Liver (tissue), 9 donors: ENCODE measurements around the gene ZDHHC18. TPM values are rescaled to one million over a fixed set of nuclear protein-coding genes. Genes with fewer than 3 reads are reported as not detected.

Experiments
- DNase-seq: peaks from one replicate; pipeline ENCODE4 v3.0.0-alpha.2; 2017; ENCODE audit warnings: low spot score
- H3K27ac ChIP-seq, 2 donors: one replicate each; pipeline ENCODE4 v1.7.0; 2013; ENCODE audit warnings: inconsistent platforms in 2 of 2, low read length in 2 of 2, control low read depth in 1 of 2, low read depth in 1 of 2, mild to moderate bottlenecking in 1 of 2
- H3K27me3 ChIP-seq, 4 donors: one replicate each; pipeline versions ENCODE4 v1.6.1 to v1.7.0; 2013; ENCODE audit warnings: low read length in 3 of 4, inconsistent platforms in 1 of 4, mild to moderate bottlenecking in 1 of 4, moderate library complexity in 1 of 4; ENCODE audit not compliant: control insufficient read depth in 4 of 4, insufficient read depth in 4 of 4
- H3K36me3 ChIP-seq, 4 donors: one replicate each; pipeline versions ENCODE4 v1.6.1 to v1.7.0; 2013; ENCODE audit warnings: low read length in 3 of 4, mild to moderate bottlenecking in 3 of 4, low read depth in 1 of 4, moderate library complexity in 1 of 4; ENCODE audit not compliant: control insufficient read depth in 4 of 4, insufficient read depth in 3 of 4
- H3K4me1 ChIP-seq, 4 donors: one replicate each; pipeline versions ENCODE4 v1.6.1 to v1.7.0; 2013; ENCODE audit warnings: low read length in 3 of 4, mild to moderate bottlenecking in 3 of 4, moderate library complexity in 1 of 4; ENCODE audit not compliant: control insufficient read depth in 4 of 4, insufficient read depth in 4 of 4
- H3K4me3 ChIP-seq, 3 donors: one replicate each; pipeline versions ENCODE4 v1.6.1 to v1.7.0; 2013; ENCODE audit warnings: low read length in 3 of 3, control low read depth in 1 of 3, low read depth in 1 of 3, mild to moderate bottlenecking in 1 of 3
- H3K9ac ChIP-seq, 2 donors: one replicate each; pipeline ENCODE4 v1.7.0; 2013; ENCODE audit warnings: low read length in 2 of 2, mild to moderate bottlenecking in 2 of 2, moderate library complexity in 2 of 2, control low read depth in 1 of 2, low read depth in 1 of 2
- H3K9me3 ChIP-seq, 4 donors: one replicate each; pipeline versions ENCODE4 v1.6.1 to v1.7.0; 2013; ENCODE audit warnings: low read length in 3 of 4; ENCODE audit not compliant: control insufficient read depth in 4 of 4
- ATF3 ChIP-seq: IDR thresholded peaks from 2 replicates; pipeline ENCODE4 v1.6.1; 2016; ENCODE audit warnings: antibody characterized with exemption
- CTCF ChIP-seq: fragments of 150-350 bp; IDR thresholded peaks from 2 replicates; pipeline ENCODE4 v1.5.1; 2017; ENCODE audit warnings: improper control_type of control experiment, low read depth, low read length; ENCODE audit not compliant: missing input control
- EGR1 ChIP-seq, 2 donors: IDR thresholded peaks; 2 replicates each; pipeline ENCODE4 v1.6.1; 2016 to 2018; ENCODE audit warnings: antibody characterized with exemption in 2 of 2, low read depth in 2 of 2
- FOXA1 ChIP-seq: IDR thresholded peaks from 2 replicates; pipeline ENCODE4 v1.6.1; 2016; ENCODE audit warnings: antibody characterized with exemption
- FOXA2 ChIP-seq: IDR thresholded peaks from 2 replicates; pipeline ENCODE4 v1.6.1; 2016; ENCODE audit warnings: antibody characterized with exemption
- GABPA ChIP-seq, 2 donors: IDR thresholded peaks in 1 of 2; conservative IDR thresholded peaks in 1 of 2; 2 replicates each; pipeline ENCODE4 v1.6.1; 2016; ENCODE audit warnings: antibody characterized with exemption in 2 of 2, mild to moderate bottlenecking in 1 of 2, moderate library complexity in 1 of 2
- HNF4A ChIP-seq, 2 donors: conservative IDR thresholded peaks; 2 replicates each; pipeline ENCODE4 v1.6.1; 2016; ENCODE audit warnings: antibody characterized with exemption in 2 of 2, mild to moderate bottlenecking in 2 of 2
- HNF4G ChIP-seq: IDR thresholded peaks from 2 replicates; pipeline ENCODE4 v1.6.1; 2016; ENCODE audit warnings: antibody characterized with exemption
- JUND ChIP-seq, 2 donors: IDR thresholded peaks; 2 replicates each; pipeline ENCODE4 v1.6.1; 2016; ENCODE audit warnings: antibody characterized with exemption in 2 of 2
- MAX ChIP-seq: IDR thresholded peaks from 2 replicates; pipeline ENCODE4 v1.6.1; 2016; ENCODE audit warnings: antibody characterized with exemption
- RAD21 ChIP-seq, 2 donors: IDR thresholded peaks; 2 replicates each; pipeline ENCODE4 v1.6.1; 2016; ENCODE audit warnings: antibody characterized with exemption in 2 of 2, mild to moderate bottlenecking in 2 of 2
- REST ChIP-seq: IDR thresholded peaks from 2 replicates; pipeline ENCODE4 v1.6.1; 2016; ENCODE audit warnings: antibody characterized with exemption, mild to moderate bottlenecking
- RXRA ChIP-seq, 2 donors: IDR thresholded peaks; 2 replicates each; pipeline ENCODE4 v1.6.1; 2017 to 2018; ENCODE audit warnings: antibody characterized with exemption in 2 of 2, mild to moderate bottlenecking in 1 of 2
- SP1 ChIP-seq: IDR thresholded peaks from 2 replicates; pipeline ENCODE4 v1.6.1; 2018; ENCODE audit warnings: antibody characterized with exemption, mild to moderate bottlenecking
- TAF1 ChIP-seq: conservative IDR thresholded peaks from 2 replicates; pipeline ENCODE4 v1.6.1; 2016; ENCODE audit warnings: antibody characterized with exemption, mild to moderate bottlenecking
- YY1 ChIP-seq: IDR thresholded peaks from 2 replicates; pipeline ENCODE4 v1.6.1; 2016; ENCODE audit warnings: antibody characterized with exemption, mild to moderate bottlenecking
- WGBS: extraction: QIAGEN DNeasy Blood & Tissue Kit; methylation state at CpG from one replicate; pipeline ENCODE4 v1.1.7; 2013; 5-methylcytosine and 5-hydroxymethylcytosine counted together
- polyA plus RNA-seq, 2 donors: library from polyadenylated mRNA; stranded (reverse) in 1 of 2; unstranded in 1 of 2; fragments of 200-250 nt in 1 of 2; fragments of >200 nt in 1 of 2; fragmentation: Nextera tagmentation in 1 of 2; extraction: Ambion mirVana in 1 of 2; gene quantifications; one replicate each; pipeline versions ENCODE4 v1.2.1 to v1.2.3, GENCODE V29; 2013 to 2015
- total RNA-seq, 2 donors: library from RNA; depleted of rRNA; stranded (reverse); fragments of >200 nt; gene quantifications; one replicate each; pipeline ENCODE4 v1.2.3, GENCODE V29; 2014
- donor health status: healthy.
- donor health status: healthy.
- donor health status: healthy.
- donor health status: healthy.
- donor health status: healthy.

The ZDHHC18 gene
- total and polyA plus RNA-seq, 4 donors, result 2.6 to 9.2 (median 7.9) TPM

GRCh38 chr1:26829184-26829911 lies 2.9 kb downstream of the ZDHHC18 start:
- 91% methylated on average over 6 of the region's 6 CpGs for WGBS
- Histone ChIP-seq H3K36me3 (peaks cover 3 to 10% (median 6%) of the 10 kb centered on the region in 4 donors), H3K4me3 (no peak overlapping the region), H3K9me3 (no peaks in the 10 kb centered on the region), H3K27me3 (no peaks in the 10 kb centered on the region), H3K27ac (peak overlapping the region; percentile 33 to 83), H3K4me1 (peaks cover 15 to 63% (median 50%) of the 10 kb centered on the region in 4 donors), H3K9ac (peak overlapping the region in 1 of 2 donors; percentile 42)
- DNase-seq, result no peak
- TF ChIP-seq JUND (IDR thresholded peaks at IDR 0.05), result no peak
- TF ChIP-seq GABPA (IDR thresholded peaks at IDR 0.05 in 1 of 2, conservative IDR thresholded peaks at IDR 0.05 in 1 of 2), result no peak
- no peak for TF ChIP-seq CTCF
- no peak for TF ChIP-seq FOXA1
- no peak for TF ChIP-seq TAF1
- TF ChIP-seq ATF3, result no peak
- no peak for TF ChIP-seq RXRA (IDR thresholded peaks at IDR 0.05)
- TF ChIP-seq REST, result no peak

- 92% methylated on average over 3 of the region's 3 CpGs for WGBS
- Histone ChIP-seq H3K4me3 (no peak overlapping the region), H3K9me3 (no peaks in the 10 kb centered on the region), H3K27ac (peak overlapping the region; percentile 83 to 93), H3K27me3 (no peaks in the 10 kb centered on the region), H3K36me3 (peaks cover 3 to 23% (median 16%) of the 10 kb centered on the region in 4 donors), H3K4me1 (peaks cover 12 to 57% (median 44%) of the 10 kb centered on the region in 4 donors), H3K9ac (peak overlapping the region in 1 of 2 donors; percentile 48)
- no peak for DNase-seq
- TF ChIP-seq RXRA (IDR thresholded peaks at IDR 0.05), result no peak
- TF ChIP-seq JUND (IDR thresholded peaks at IDR 0.05), result no peak
- TF ChIP-seq TAF1, result no peak
These were observed 4.6 kb downstream of the ZDHHC18 start for GRCh38 chr1:26831059-26831458.

- H3K27ac ChIP-seq, result peak overlapping the region; percentile 83 to 93
- no peaks in the 10 kb centered on the region for H3K9me3 ChIP-seq
- no peak overlapping the region for H3K4me3 ChIP-seq
- peaks cover 3 to 26% (median 16%) of the 10 kb centered on the region in 4 donors for H3K36me3 ChIP-seq
- H3K9ac ChIP-seq, result peak overlapping the region; percentile 48 to 60
- WGBS, result 31% methylated on average over 3 of the region's 3 CpGs
- no peak for DNase-seq
- no peaks in the 10 kb centered on the region for H3K27me3 ChIP-seq
- peaks cover 12 to 55% (median 42%) of the 10 kb centered on the region in 4 donors for H3K4me1 ChIP-seq
- peak; percentile 98 for TF ChIP-seq FOXA2
- TF ChIP-seq EGR1 (IDR thresholded peaks at IDR 0.05; ENCODE audit: low read depth in 2 of 2), result no peak
- TF ChIP-seq HNF4A (conservative IDR thresholded peaks at IDR 0.05), result peak; percentile 57 to 62
- TF ChIP-seq RAD21 (IDR thresholded peaks at IDR 0.05), result peak; percentile 27 to 46
- peak in 1 of 2 donors; percentile 13 for TF ChIP-seq GABPA (IDR thresholded peaks at IDR 0.05 in 1 of 2, conservative IDR thresholded peaks at IDR 0.05 in 1 of 2)
- TF ChIP-seq SP1, result peak; percentile 91
- peak; percentile 96 for TF ChIP-seq FOXA1
- no peak for TF ChIP-seq TAF1
- peak; percentile 33 for TF ChIP-seq YY1
- TF ChIP-seq HNF4G, result no peak
- peak; percentile 55 for TF ChIP-seq MAX
- TF ChIP-seq CTCF, result peak; percentile 6
These were observed 5.2 kb downstream of the ZDHHC18 start for GRCh38 chr1:26831546-26832248.
